Peyer's patch (tissue), 4 donors: ENCODE data around the gene TMCC1. TPM values are rescaled to one million over a fixed set of nuclear protein-coding genes. Genes with fewer than 3 reads are reported as not detected.

Experiments
- DNase-seq, 3 donors: peaks; one replicate each; pipeline ENCODE4 v3.0.0-alpha.2; 2017 to 2019
- H3K27ac ChIP-seq, 4 donors: fragments of 200-600 bp; sonication (generic); one replicate each; pipeline ENCODE4 v1.5.1; 2016 to 2019
- H3K27me3 ChIP-seq, 2 donors: fragments of 200-600 bp; sonication (generic); one replicate each; pipeline ENCODE4 v1.5.1; 2019
- H3K36me3 ChIP-seq, 3 donors: fragments of 200-600 bp; sonication (generic); one replicate each; pipeline ENCODE4 v1.5.1; 2016 to 2019
- H3K4me1 ChIP-seq, 4 donors: fragments of 200-600 bp; sonication (generic); one replicate each; pipeline ENCODE4 v1.5.1; 2016 to 2019
- H3K4me3 ChIP-seq, 4 donors: fragments of 200-600 bp; sonication (generic); 1 replicate in 3 of 4; 2 replicates in 1 of 4; pipeline ENCODE4 v1.5.1; 2016 to 2019; ENCODE audit warnings: mild to moderate bottlenecking in 1 of 4
- H3K9me3 ChIP-seq, 4 donors: fragments of 200-600 bp; sonication (generic); one replicate each; pipeline ENCODE4 v1.5.1; 2016 to 2019; ENCODE audit warnings: mild to moderate bottlenecking in 1 of 4
- POLR2A ChIP-seq, 2 donors: fragments of 450-650 bp; IDR thresholded peaks; one replicate each; pipeline ENCODE4 v1.5.1; 2017; ENCODE audit warnings: antibody characterized with exemption in 2 of 2, mild to moderate bottlenecking in 2 of 2, moderate library complexity in 2 of 2
- total RNA-seq, 4 donors: library from RNA; depleted of rRNA; stranded (reverse); fragments of >200 nt; gene quantifications; one replicate each; pipeline ENCODE4 v1.1.0, GENCODE V29; 2016
- TF ChIP-seq, protein P1 (sequence below), 6 experiments: fragments of 450-650 bp in 4 of 6; fragments of 200-600 bp in 2 of 6; sonication (generic) in 1 of 6; IDR thresholded peaks; one replicate each; pipeline ENCODE4 v1.5.1; 2017 to 2019; ENCODE audit warnings: antibody characterized with exemption in 6 of 6, mild to moderate bottlenecking in 3 of 6, moderate library complexity in 1 of 6

TMCC1 gene
- total RNA-seq, 4 donors from 2014 or later, result 12.9 to 33.1 (median 23.7) TPM

DNA sequence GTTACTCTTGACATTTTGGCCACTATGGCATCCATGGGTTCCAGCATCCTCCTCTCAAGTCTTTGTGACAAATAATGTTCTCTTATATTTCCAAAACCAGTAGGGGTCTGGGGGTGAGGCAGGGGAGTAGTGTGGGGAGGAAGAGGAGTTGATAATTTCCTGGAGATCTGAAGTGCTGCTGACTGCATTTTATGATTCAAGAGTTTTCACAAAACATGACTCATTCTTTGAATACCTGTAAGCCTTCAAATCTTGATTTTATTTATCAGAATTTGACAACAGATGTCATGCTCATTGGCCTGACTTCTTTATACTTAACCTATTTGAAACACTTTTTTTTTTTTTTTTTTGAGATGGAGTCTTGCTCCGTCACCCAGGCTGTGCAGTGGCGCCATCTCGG lies 188.2 kb downstream of the TMCC1 start:
- Histone ChIP-seq H3K27ac (no peak overlapping the region), H3K4me1 (no peaks in the 10 kb centered on the region), H3K4me3 (no peak overlapping the region), H3K9me3 (no peaks in the 10 kb centered on the region), H3K36me3 (no peaks in the 10 kb centered on the region), H3K27me3 (no peaks in the 10 kb centered on the region)
- no peak for TF ChIP-seq POLR2A (IDR thresholded peaks at IDR 0.05)
- TF ChIP-seq, protein P1, sequence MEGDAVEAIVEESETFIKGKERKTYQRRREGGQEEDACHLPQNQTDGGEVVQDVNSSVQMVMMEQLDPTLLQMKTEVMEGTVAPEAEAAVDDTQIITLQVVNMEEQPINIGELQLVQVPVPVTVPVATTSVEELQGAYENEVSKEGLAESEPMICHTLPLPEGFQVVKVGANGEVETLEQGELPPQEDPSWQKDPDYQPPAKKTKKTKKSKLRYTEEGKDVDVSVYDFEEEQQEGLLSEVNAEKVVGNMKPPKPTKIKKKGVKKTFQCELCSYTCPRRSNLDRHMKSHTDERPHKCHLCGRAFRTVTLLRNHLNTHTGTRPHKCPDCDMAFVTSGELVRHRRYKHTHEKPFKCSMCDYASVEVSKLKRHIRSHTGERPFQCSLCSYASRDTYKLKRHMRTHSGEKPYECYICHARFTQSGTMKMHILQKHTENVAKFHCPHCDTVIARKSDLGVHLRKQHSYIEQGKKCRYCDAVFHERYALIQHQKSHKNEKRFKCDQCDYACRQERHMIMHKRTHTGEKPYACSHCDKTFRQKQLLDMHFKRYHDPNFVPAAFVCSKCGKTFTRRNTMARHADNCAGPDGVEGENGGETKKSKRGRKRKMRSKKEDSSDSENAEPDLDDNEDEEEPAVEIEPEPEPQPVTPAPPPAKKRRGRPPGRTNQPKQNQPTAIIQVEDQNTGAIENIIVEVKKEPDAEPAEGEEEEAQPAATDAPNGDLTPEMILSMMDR (IDR thresholded peaks at IDR 0.05), result no peak
- DNase-seq, result no peak

DNA sequence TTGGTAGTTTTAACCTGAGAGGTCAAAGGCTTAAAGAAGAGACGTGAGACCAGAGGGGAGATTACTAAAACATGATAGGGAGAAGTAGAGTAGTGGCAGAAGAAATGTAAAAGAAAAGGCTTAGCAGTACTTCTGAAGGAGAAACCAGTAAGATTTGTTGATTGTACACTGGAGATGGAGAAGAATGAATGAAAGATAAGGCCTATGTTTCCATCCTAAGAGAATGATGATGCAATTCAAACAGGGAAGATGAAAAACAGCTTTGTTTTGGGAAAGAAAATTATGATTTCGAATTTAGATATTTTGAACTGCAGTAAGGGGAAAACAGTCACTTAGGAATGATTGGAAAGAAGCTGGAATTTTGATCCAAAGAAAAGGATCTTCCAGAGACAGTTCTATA lies 189.6 kb downstream of the TMCC1 start:
- Histone ChIP-seq H3K9me3 (no peaks in the 10 kb centered on the region), H3K27me3 (no peaks in the 10 kb centered on the region), H3K4me1 (no peaks in the 10 kb centered on the region), H3K36me3 (no peaks in the 10 kb centered on the region), H3K27ac (no peak overlapping the region), H3K4me3 (no peak overlapping the region)
- TF ChIP-seq, protein P1 (IDR thresholded peaks at IDR 0.05), result no peak
- TF ChIP-seq POLR2A (IDR thresholded peaks at IDR 0.05), result no peak
- no peak for DNase-seq

DNA sequence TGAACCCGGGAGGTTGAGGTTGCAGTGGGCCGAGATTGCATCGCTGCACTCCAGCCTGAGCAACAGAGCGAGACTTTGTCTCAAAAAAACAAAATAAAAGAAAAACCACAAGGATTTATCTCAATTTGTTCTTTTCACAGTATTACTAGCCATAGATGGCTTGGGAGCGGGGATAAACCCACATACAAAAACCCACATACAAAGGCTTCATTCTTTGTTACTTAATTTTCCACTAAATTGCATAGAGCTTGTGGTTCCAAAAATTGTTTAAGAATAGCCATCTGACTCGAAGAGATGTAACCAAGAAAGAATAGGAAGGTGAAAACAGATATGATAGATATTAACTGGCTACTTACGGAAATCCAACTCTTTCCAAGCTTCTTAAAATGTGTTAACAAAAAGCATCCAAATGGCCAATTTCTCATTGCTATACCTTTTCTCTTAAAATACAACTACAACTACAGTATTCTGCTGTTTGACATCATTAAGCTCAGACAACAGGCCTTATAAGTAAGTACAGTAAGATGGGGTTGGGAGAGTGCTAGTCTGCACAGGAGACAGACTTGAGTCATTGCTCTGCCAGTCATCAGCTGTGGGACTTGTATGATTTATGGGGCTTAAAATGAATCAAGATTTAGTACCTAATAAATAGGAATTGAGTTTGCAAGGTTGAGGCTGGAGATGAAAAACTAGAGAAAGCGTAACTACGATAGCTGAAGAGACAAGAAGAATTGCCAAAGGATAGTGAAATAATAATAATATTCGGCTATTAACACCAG lies 190.4 kb downstream of the TMCC1 start:
- no peak for DNase-seq

DNA sequence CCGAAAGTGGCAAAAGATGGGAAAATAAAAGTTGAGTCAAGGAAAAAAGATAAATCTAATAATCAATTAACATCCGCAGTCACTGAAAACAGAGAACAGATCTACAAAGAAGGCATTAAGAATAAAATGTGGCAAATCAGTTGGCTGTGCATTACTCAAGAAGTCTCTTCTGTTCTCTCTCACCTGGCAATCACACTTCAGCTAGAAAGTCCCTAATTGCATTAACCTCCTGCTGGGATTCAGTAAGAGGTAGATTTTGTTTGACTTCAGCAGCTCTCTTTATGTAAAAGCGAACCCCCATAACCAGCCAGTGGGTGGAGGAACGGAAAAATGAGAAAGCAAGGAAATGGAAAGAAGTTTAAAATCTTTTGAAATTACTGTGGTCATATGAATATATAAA lies 192.3 kb downstream of the TMCC1 start:
- no peak overlapping the region for H3K4me3 ChIP-seq
- no peaks in the 10 kb centered on the region for H3K36me3 ChIP-seq
- TF ChIP-seq, protein P1 (IDR thresholded peaks at IDR 0.05), result no peak
- TF ChIP-seq POLR2A (IDR thresholded peaks at IDR 0.05), result no peak
- no peak for DNase-seq
- peaks cover 0 to 4% (median 0%) of the 10 kb centered on the region in 4 donors for H3K9me3 ChIP-seq
- no peaks in the 10 kb centered on the region for H3K4me1 ChIP-seq
- no peaks in the 10 kb centered on the region for H3K27me3 ChIP-seq
- no peak overlapping the region for H3K27ac ChIP-seq

More for the DNA sequence above, 190.4 kb downstream of the TMCC1 start:
- H3K27ac ChIP-seq, result no peak overlapping the region
- H3K36me3 ChIP-seq, result no peaks in the 10 kb centered on the region
- TF ChIP-seq POLR2A (IDR thresholded peaks at IDR 0.05), result no peak
- TF ChIP-seq, protein P1 (IDR thresholded peaks at IDR 0.05), result no peak
- no peaks in the 10 kb centered on the region for H3K4me1 ChIP-seq
- no peaks in the 10 kb centered on the region for H3K27me3 ChIP-seq
- H3K9me3 ChIP-seq, result no peaks in the 10 kb centered on the region
- H3K4me3 ChIP-seq, result no peak overlapping the region

DNA sequence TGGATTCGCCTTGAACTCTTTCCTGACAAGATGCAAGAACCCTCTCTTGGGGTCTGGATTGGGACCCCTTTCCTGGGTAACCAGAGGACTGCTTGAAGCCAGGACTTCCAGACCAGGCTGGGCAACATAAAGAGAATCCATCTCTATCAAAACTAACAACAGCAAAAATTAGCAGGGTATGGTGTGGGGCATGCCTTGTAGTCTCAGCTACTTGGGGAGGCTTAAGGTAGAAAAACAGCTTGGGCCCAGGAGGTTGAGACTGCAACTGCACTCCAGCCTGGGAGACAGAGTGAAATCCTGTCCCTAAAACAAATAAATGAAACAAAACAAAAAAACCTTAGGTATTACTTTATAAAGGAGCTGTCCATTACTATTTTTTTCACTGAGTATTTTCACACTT lies 193.9 kb downstream of the TMCC1 start:
- Histone ChIP-seq H3K9me3 (peaks cover 0 to 6% (median 2%) of the 10 kb centered on the region in 4 donors), H3K36me3 (no peaks in the 10 kb centered on the region), H3K4me3 (no peak overlapping the region), H3K27ac (no peak overlapping the region), H3K27me3 (no peaks in the 10 kb centered on the region), H3K4me1 (no peaks in the 10 kb centered on the region)
- no peak for TF ChIP-seq POLR2A (IDR thresholded peaks at IDR 0.05)
- TF ChIP-seq, protein P1 (IDR thresholded peaks at IDR 0.05), result no peak
- DNase-seq, result no peak
